ENCODE measurements around the gene KISS1.

GRCh38 chr1:204216880-204217647, 20.8 kb upstream of the KISS1 start:
- TF ChIP-seq POLR2AphosphoS5 (IDR thresholded peaks at IDR 0.05; ENCODE audit: low read depth, low read length) = no peak
- TF ChIP-seq TAF1 (IDR thresholded peaks at IDR 0.05; ENCODE audit: borderline replicate concordance, insufficient read depth, low read length) = no peak
- no peak for TF ChIP-seq FOXP2 (optimal IDR thresholded peaks at IDR 0.05; ENCODE audit: borderline replicate concordance, extremely low read depth, extremely low read length, insufficient read depth)
- TF ChIP-seq SIN3A (IDR thresholded peaks at IDR 0.05; ENCODE audit: borderline replicate concordance, insufficient read depth, low read length) = no peak
